Colonic mucosa (tissue), 4 donors: ENCODE results near the gene PRKN. TPM values are rescaled to one million over a fixed set of nuclear protein-coding genes. Genes with fewer than 3 reads are reported as not detected.

Experiments
- DNase-seq: peaks from one replicate; pipeline ENCODE4 v3.0.0-alpha.2; 2020
- H3K27ac ChIP-seq: fragments of 200-600 bp; one replicate; pipeline ENCODE4 v1.8.0; 2021
- H3K27me3 ChIP-seq: fragments of 200-600 bp; one replicate; pipeline ENCODE4 v1.8.0; 2021
- H3K36me3 ChIP-seq: fragments of 200-600 bp; one replicate; pipeline ENCODE4 v1.8.0; 2021
- H3K4me1 ChIP-seq: fragments of 200-600 bp; one replicate; pipeline ENCODE4 v1.8.0; 2021; ENCODE audit warnings: mild to moderate bottlenecking
- H3K4me3 ChIP-seq: fragments of 200-600 bp; one replicate; pipeline ENCODE4 v1.8.0; 2021
- H3K9ac ChIP-seq, 2 donors: one replicate each; pipeline ENCODE4 v1.7.0; 2013; ENCODE audit warnings: control low read depth in 2 of 2, low read depth in 2 of 2, low read length in 2 of 2
- H3K9me3 ChIP-seq: fragments of 200-600 bp; one replicate; pipeline ENCODE4 v1.8.0; 2021
- CTCF ChIP-seq: fragments of 200-600 bp; IDR thresholded peaks from one replicate; pipeline ENCODE4 v1.8.0; 2022; ENCODE audit warnings: antibody characterized with exemption, mild to moderate bottlenecking
- intact Hi-C: fragments of 100-400 bp; cut with DNase I; formaldehyde crosslinking; loops from one replicate; pipeline ENCODE4 v1.14.1; 2022
- total RNA-seq, 2 donors: library from RNA; stranded (reverse); fragmentation: NEBNext Ultra II Directional in 1 of 2; extraction: Animal tissue kit (Norgen Biotek cat#: 25700) in 1 of 2; gene quantifications; one replicate each; pipeline ENCODE4 v1.2.1, GENCODE V29; 2021
- donor health status: healthy.
- donor health status: DM: no; HTN: no; CAD: no.
- donor health status: DM: no; HTN: no; CAD: no.

The PRKN gene
- total RNA-seq, 2 donors from 2014 or later = 3.7 to 8.1 TPM

- DNase-seq = no peak
- H3K36me3 ChIP-seq = no peaks in the 10 kb centered on the region
- intact Hi-C loops = no loop called here
- no peak overlapping the region for H3K27ac ChIP-seq
- H3K9ac ChIP-seq = no peak overlapping the region
- H3K9me3 ChIP-seq = no peaks in the 10 kb centered on the region
- no peaks in the 10 kb centered on the region for H3K4me1 ChIP-seq
- no peaks in the 10 kb centered on the region for H3K27me3 ChIP-seq
- no peak for TF ChIP-seq CTCF
- no peak overlapping the region for H3K4me3 ChIP-seq
Measured at GRCh38 chr6:162270966-162271365, 456.6 kb downstream of the PRKN start.

- no peak for TF ChIP-seq CTCF
- Histone ChIP-seq H3K9ac (no peak overlapping the region), H3K27me3 (no peaks in the 10 kb centered on the region), H3K9me3 (no peaks in the 10 kb centered on the region), H3K4me3 (no peak overlapping the region), H3K36me3 (no peaks in the 10 kb centered on the region), H3K27ac (no peak overlapping the region), H3K4me1 (no peaks in the 10 kb centered on the region)
- no peak for DNase-seq
- intact Hi-C loops = no loop called here
Measured at GRCh38 chr6:162267641-162268040, 459.9 kb downstream of the PRKN start.

GRCh38 chr6:162267126-162267525 lies 460.4 kb downstream of the PRKN start:
- intact Hi-C loops = no loop called here
- Histone ChIP-seq H3K27me3 (no peaks in the 10 kb centered on the region), H3K4me3 (no peak overlapping the region), H3K9me3 (no peaks in the 10 kb centered on the region), H3K27ac (no peak overlapping the region), H3K4me1 (no peaks in the 10 kb centered on the region), H3K9ac (no peak overlapping the region), H3K36me3 (no peaks in the 10 kb centered on the region)
- no peak for TF ChIP-seq CTCF
- no peak for DNase-seq

- no peak for DNase-seq
- Histone ChIP-seq H3K4me3 (no peak overlapping the region), H3K9ac (no peak overlapping the region), H3K27ac (no peak overlapping the region), H3K27me3 (no peaks in the 10 kb centered on the region), H3K4me1 (no peaks in the 10 kb centered on the region), H3K9me3 (no peaks in the 10 kb centered on the region), H3K36me3 (no peaks in the 10 kb centered on the region)
- intact Hi-C loops = no loop called here
- TF ChIP-seq CTCF = no peak
Measured at GRCh38 chr6:162264581-162264980, 463.0 kb downstream of the PRKN start.

- Histone ChIP-seq H3K36me3 (no peaks in the 10 kb centered on the region), H3K27me3 (no peaks in the 10 kb centered on the region), H3K9me3 (no peaks in the 10 kb centered on the region), H3K9ac (no peak overlapping the region), H3K4me3 (no peak overlapping the region), H3K4me1 (no peaks in the 10 kb centered on the region), H3K27ac (no peak overlapping the region)
- intact Hi-C loops = no loop called here
- no peak for TF ChIP-seq CTCF
- no peak for DNase-seq
Measured at GRCh38 chr6:162262466-162263196, 464.9 kb downstream of the PRKN start.
